Measurements from ENCODE around the gene MAML1. TPM values are rescaled to one million over a fixed set of nuclear protein-coding genes. Genes with fewer than 3 reads are reported as not detected.

The MAML1 gene
- total and polyA plus RNA-seq, 10 of the 15 experiments (the other 5 are each of a cell fraction or from before 2014, with no cell fraction given) = 0.42 to 23.9 (median 7.3) TPM

GRCh38 chr5:179798144-179798770, 65.6 kb downstream of the MAML1 start:
- Histone ChIP-seq H3K27me3 (replicated peaks in 1 of 2; ENCODE audit: control insufficient read depth in 2 of 2, insufficient read depth in 2 of 2, low read length in 1 of 2) (no peaks in the 10 kb centered on the region), H3K27ac (ENCODE audit: control insufficient read depth, insufficient read depth) (no peak overlapping the region), H3K36me3 (ENCODE audit: control insufficient read depth in 2 of 2, insufficient read depth in 2 of 2, low read length in 1 of 2) (peaks cover 0 to 13% of the 10 kb centered on the region in 2 experiments; a peak in 2 of 4 replicates), H3K79me2 (ENCODE audit: control insufficient read depth, insufficient read depth, low read length) (no peaks in the 10 kb centered on the region; the same call in 1 of the 2 replicates), H3K9me3 (replicated peaks; ENCODE audit: control insufficient read depth, insufficient read depth, low read length) (no peaks in the 10 kb centered on the region), H3K4me2 (ENCODE audit: control insufficient read depth, insufficient read depth) (no peak overlapping the region), H3K9ac (ENCODE audit: control insufficient read depth, insufficient read depth, low read length) (no peak overlapping the region), H4K20me1 (ENCODE audit: control insufficient read depth, insufficient read depth) (no peaks in the 10 kb centered on the region), H2AFZ (ENCODE audit: control insufficient read depth, low read depth, low read length) (no peak overlapping the region), H3K4me1 (ENCODE audit: control insufficient read depth, insufficient read depth, low read length) (peaks cover 22% of the 10 kb centered on the region), H3K4me3 (no peak overlapping the region)
- WGBS (ENCODE audit: insufficient coverage, insufficient replicate concordance, low lambda C conversion rate, missing lambda C conversion rate) = 91% methylated on average over 23 of the region's 23 CpGs
- SMC1A ChIA-PET (ENCODE audit: uncharacterized antibody, unreplicated experiment) = interaction anchor here (1.0 kb wide), 1 partner anchor 21 kb away, joined by 4 read pairs; no protein-coding TSS in a partner anchor
- FAIRE-seq (no peak), DNase-seq (ENCODE audit: low read depth, low spot score) (no peak), ATAC-seq (no peak)
- intact Hi-C loops (cut with micrococcal nuclease; ENCODE audit: unreplicated experiment) = loop anchor here (5.0 kb wide), 1 partner anchor 36 kb away; no protein-coding TSS in a partner anchor
- no TSS peak for BruUV-seq (replicated peaks)
- in situ Hi-C loops (cut with MboI) = loop anchor here (25.0 kb wide), 1 partner anchor 289 kb away; no protein-coding TSS in a partner anchor
- CTCF ChIA-PET = interaction anchor here (0.6 to 2.5 kb wide), 5 partner anchors 7 to 71 kb away, joined by 3 to 16 read pairs (median 3); partner anchors contain the start of gene MRNIP
- RAD21 ChIA-PET (ENCODE audit: unreplicated experiment) = no interaction called here
- TF ChIP-seq MTA3 (IDR thresholded peaks at IDR 0.05; ENCODE audit: borderline replicate concordance, low read length) = no peak
- TF ChIP-seq POLR2A (IDR thresholded peaks at IDR 0.05; ENCODE audit: low read depth, low read length) = 0 out of 2 replicates have a peak, but pooled peaks have one; percentile 25
- POLR2A ChIA-PET = no interaction called here

DNA sequence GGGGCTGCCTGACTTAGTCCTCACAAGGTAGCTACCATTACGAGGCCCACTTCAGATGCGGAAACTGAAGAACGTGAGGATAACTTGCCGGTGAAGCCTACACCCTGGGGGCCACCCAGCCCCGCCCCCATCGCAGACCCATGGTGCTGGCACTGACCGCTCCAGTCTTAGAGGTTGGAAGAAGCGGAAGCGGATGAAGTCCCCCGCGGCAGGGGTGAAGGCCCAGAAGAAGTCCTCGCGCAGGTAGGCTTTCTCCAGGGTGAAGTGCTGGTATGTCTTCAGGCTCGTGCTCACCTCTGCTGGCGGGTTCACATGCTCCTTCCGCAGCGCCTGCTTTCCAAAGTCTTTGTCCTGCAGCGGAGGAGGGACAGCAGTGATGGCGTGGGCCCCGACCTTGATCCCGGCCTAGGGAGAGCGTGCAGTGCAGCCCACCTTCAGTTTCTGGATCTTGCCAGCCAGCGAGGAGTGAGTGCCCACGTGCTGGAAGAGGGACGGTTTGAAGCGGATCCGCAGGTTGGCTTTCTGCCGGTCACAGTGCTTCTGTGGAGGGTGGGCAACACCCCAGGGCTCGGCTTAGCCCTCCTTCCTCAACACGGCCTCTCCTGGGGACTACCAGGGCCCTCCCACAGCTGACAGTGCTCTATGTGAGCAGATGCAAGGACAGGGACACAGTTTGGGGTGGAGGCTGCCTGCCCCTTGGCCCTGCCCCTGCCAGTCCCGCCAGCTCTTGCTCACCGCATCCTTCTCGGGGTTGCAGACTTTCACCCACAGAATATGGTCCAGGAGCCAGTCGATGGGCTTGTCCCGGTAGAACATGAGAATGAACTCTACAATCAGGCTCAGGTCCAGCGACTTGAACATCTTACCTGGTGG, 66.4 kb downstream of the MAML1 start:
- H3K27me3 ChIP-seq (replicated peaks in 1 of 2; ENCODE audit: control insufficient read depth in 2 of 2, insufficient read depth in 2 of 2, low read length in 1 of 2) = no peaks in the 10 kb centered on the region
- no peak for DNase-seq (ENCODE audit: low read depth, low spot score)
- H3K36me3 ChIP-seq (ENCODE audit: control insufficient read depth in 2 of 2, insufficient read depth in 2 of 2, low read length in 1 of 2) = peaks cover 0 to 13% of the 10 kb centered on the region in 2 experiments; a peak in 2 of 4 replicates
- no peak overlapping the region for H3K27ac ChIP-seq (ENCODE audit: control insufficient read depth, insufficient read depth)
- no TSS peak for BruUV-seq (replicated peaks)
- no peak for FAIRE-seq
- H3K4me2 ChIP-seq (ENCODE audit: control insufficient read depth, insufficient read depth) = no peak overlapping the region
- no peak overlapping the region for H3K9ac ChIP-seq (ENCODE audit: control insufficient read depth, insufficient read depth, low read length)
- H3K79me2 ChIP-seq (ENCODE audit: control insufficient read depth, insufficient read depth, low read length) = peaks cover 5% of the 10 kb centered on the region
- intact Hi-C loops (cut with micrococcal nuclease; ENCODE audit: unreplicated experiment) (loop anchor here (5.0 kb wide), 1 partner anchor 37 kb away; no protein-coding TSS in a partner anchor), in situ Hi-C loops (cut with MboI) (loop anchor here (25.0 kb wide), 1 partner anchor 288 kb away; no protein-coding TSS in a partner anchor)
- RAD21 ChIA-PET (ENCODE audit: unreplicated experiment) = interaction anchor here (0.6 kb wide), 1 partner anchor 65 kb away, joined by 3 read pairs; no protein-coding TSS in a partner anchor
- no peak overlapping the region for H2AFZ ChIP-seq (ENCODE audit: control insufficient read depth, low read depth, low read length)
- 92% methylated on average over 36 of the region's 36 CpGs for WGBS (ENCODE audit: insufficient coverage, insufficient replicate concordance, low lambda C conversion rate, missing lambda C conversion rate)
- CTCF ChIA-PET = interaction anchor here (0.7 to 2.5 kb wide), 2 partner anchors 36 to 70 kb away, joined by 3 to 16 read pairs; no protein-coding TSS in a partner anchor
- H4K20me1 ChIP-seq (ENCODE audit: control insufficient read depth, insufficient read depth) = no peaks in the 10 kb centered on the region
- no peak for ATAC-seq
- no peak overlapping the region for H3K4me3 ChIP-seq
- POLR2A ChIA-PET = no interaction called here
- peaks cover 20% of the 10 kb centered on the region for H3K4me1 ChIP-seq (ENCODE audit: control insufficient read depth, insufficient read depth, low read length)
- no peaks in the 10 kb centered on the region for H3K9me3 ChIP-seq (replicated peaks; ENCODE audit: control insufficient read depth, insufficient read depth, low read length)
- SMC1A ChIA-PET (ENCODE audit: uncharacterized antibody, unreplicated experiment) = no interaction called here
- no peak for TF ChIP-seq TCF3 (IDR thresholded peaks at IDR 0.05; ENCODE audit: borderline replicate concordance, insufficient read depth, low read depth, low read length)
- TF ChIP-seq IRF5 (IDR thresholded peaks at IDR 0.05; ENCODE audit: borderline replicate concordance) = no peak
- TF ChIP-seq ZNF274 (IDR thresholded peaks at IDR 0.05; ENCODE audit: insufficient read depth, insufficient read length) = no peak
- TF ChIP-seq MAX (IDR thresholded peaks at IDR 0.05; ENCODE audit: low read depth, low read length) = no peak
- no peak for TF ChIP-seq ZNF217 (IDR thresholded peaks at IDR 0.05)
- no peak for TF ChIP-seq RB1 (IDR thresholded peaks at IDR 0.05; ENCODE audit: borderline replicate concordance)
- TF ChIP-seq CEBPB (IDR thresholded peaks at IDR 0.05; ENCODE audit: borderline replicate concordance in 1 of 2, low read depth in 2 of 2, low read length in 2 of 2) = no peak
- TF ChIP-seq NFYA (IDR thresholded peaks at IDR 0.05; ENCODE audit: borderline replicate concordance, low read depth, low read length) = no peak
- no peak for TF ChIP-seq ELK1 (IDR thresholded peaks at IDR 0.05; ENCODE audit: low read depth, low read length)
